ENCODE results near the gene PIMREG.

DNA sequence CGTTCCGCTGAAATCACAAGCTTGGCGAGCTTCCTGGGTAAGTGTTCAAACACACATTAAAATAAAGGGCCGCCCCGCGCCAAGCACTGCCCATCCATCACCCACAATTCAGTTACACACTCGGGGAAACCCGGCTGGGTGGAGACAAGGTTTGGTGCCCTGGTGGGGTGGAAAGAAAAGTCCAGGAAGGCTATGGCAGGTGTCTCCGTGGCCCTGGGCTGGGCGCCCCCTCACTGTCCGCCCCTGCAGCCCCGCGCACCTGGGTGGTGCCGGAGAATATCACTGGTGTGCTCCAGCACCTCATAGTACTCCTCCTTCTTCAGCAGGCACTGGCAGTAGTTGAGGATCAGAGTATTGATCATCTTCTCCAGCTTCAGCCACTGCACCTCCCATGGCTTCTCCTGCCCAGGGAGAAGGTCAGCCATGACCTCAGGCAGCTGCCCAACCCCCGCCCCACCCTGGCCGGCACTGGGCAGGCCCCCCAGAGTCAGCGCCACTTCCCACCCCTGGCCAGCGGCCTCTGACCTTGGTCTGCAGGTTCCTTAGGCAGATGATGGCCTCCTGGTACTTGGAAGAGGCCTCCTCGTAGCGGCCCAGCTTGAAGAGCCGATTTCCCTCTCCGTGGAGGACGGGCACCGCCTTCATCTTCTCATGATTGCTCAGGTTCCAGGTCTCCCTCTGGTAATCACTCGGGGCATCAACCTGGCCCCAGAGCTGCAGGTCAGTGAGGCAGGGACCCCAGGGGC is 17.7 kb upstream of the PIMREG start:
- TF ChIP-seq TAF1 (IDR thresholded peaks at IDR 0.05; ENCODE audit: borderline replicate concordance, insufficient read depth, low read length) (no peak), SIN3A (IDR thresholded peaks at IDR 0.05; ENCODE audit: borderline replicate concordance, insufficient read depth, low read length) (no peak), POLR2AphosphoS5 (IDR thresholded peaks at IDR 0.05; ENCODE audit: low read depth, low read length) (no peak)
- TF ChIP-seq, protein P1, sequence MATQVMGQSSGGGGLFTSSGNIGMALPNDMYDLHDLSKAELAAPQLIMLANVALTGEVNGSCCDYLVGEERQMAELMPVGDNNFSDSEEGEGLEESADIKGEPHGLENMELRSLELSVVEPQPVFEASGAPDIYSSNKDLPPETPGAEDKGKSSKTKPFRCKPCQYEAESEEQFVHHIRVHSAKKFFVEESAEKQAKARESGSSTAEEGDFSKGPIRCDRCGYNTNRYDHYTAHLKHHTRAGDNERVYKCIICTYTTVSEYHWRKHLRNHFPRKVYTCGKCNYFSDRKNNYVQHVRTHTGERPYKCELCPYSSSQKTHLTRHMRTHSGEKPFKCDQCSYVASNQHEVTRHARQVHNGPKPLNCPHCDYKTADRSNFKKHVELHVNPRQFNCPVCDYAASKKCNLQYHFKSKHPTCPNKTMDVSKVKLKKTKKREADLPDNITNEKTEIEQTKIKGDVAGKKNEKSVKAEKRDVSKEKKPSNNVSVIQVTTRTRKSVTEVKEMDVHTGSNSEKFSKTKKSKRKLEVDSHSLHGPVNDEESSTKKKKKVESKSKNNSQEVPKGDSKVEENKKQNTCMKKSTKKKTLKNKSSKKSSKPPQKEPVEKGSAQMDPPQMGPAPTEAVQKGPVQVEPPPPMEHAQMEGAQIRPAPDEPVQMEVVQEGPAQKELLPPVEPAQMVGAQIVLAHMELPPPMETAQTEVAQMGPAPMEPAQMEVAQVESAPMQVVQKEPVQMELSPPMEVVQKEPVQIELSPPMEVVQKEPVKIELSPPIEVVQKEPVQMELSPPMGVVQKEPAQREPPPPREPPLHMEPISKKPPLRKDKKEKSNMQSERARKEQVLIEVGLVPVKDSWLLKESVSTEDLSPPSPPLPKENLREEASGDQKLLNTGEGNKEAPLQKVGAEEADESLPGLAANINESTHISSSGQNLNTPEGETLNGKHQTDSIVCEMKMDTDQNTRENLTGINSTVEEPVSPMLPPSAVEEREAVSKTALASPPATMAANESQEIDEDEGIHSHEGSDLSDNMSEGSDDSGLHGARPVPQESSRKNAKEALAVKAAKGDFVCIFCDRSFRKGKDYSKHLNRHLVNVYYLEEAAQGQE (IDR thresholded peaks at IDR 0.05; ENCODE audit: insufficient read depth in 1 of 2, low read depth in 2 of 2, low read length in 2 of 2), result no peak
